Astrocyte of the hippocampus (primary cell): ENCODE measurements around the gene SPPL2B.

Source experiments
- DNase-seq: peaks from one replicate; pipeline ENCODE4 v3.0.0; 2011; ENCODE audit warnings: low read depth, low spot score

The SPPL2B gene

DNA sequence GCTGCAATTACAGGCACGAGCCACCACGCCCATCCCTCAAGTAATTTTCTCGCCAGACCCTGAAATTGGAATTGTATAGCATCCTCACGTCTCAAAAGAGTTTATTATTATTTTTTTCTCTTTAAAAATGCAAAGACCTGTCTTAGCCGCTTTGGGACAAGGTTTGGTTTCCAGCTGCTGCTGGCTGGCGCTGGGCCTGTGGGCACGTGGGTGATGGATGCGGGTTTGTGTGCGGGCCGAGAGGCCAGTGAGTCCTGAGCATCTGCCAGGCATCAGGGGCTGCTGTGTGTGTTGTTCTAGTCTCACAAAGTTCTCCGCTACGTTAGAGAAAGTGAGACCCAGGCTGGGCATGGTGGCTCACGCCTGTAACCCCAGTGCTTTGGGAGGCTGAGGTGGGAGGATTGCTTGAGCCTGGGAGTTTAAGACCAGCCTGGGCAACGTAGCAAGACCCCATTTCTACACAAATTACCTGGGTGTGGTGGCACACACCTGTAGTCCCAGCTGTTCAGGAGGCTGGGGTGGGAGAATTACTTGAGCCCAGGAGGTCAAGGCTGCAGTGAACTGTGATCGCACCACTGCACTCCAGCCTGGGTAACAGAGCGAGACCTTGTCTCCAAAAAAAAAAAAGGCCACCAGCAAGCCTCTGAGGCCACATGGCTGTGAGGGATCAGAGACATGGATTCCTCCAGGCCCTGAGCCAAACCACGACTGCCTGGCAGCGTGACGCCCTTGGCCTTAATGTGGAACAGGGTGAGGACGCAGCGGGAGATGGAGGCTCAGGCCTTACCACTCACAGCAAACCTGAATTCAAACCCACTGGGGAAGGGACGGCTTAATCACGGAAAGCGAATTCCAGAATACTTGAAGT lies 26.9 kb downstream of the SPPL2B start:
- peak; percentile 66 for DNase-seq

DNA sequence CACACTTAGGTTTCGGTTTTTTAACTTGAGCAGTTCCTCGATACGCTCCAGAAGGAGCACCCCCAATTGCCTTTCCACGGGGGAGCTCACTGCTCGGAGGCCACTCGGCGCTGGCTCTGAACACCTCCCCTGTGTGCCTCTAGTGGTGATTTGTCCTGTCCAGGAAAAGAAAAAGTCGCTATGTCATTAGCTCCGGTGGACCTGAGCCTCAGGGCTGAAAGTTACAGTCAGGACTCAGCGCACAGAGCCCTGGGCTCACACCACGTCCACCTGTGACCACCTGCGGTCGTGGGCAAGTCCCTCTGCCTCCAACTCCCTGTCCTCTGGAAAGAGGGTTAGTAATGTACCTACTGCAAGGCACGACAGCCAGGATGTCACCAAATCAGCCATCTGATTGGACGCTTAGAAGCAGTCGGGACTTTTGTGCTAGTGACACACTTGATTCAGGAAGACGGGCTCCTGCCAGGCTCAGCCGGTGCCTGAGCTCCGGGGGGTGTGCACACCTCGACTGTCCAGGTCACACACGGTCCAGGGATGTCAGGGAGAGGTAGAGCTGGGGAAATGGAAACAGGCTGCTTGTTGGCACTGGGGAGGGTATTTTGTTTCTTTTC lies 27.7 kb downstream of the SPPL2B start:
- DNase-seq: no peak

DNA sequence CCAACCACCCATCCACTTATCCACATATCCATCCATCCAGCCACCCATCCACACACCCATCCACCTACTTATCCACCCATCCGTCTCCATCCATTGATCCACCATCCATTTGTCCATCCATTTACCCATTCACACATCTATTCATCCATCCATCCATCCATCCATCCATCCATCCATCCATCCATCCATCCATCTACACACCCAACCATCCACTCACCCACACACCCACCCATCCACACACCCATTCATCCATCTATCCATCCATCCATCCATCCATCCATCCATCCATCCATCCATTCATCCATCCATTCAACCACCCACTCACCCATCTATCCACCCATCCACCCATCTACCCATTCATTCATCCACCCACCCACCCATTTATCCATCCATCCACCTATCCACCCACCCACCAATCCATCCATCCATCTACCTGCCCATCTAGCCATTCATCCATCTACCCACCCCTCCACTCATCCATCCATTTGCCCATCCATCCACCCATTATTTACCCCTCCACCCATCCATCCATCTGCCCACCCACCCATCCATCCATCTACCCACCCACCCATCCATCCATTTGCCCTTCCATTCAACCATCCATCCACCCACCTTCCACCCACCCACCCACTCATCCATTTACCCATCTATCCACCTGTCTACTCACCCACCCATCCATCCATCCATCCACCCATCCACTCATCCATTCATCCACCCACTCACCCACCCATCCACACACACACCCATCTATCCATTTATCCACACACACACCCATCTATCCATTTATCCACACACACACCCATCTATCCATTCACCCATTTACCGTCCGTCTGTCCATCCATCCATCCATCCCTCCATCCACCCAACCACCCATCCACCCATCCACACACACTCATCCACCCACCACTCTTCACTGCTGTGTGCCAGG lies 29.1 kb downstream of the SPPL2B start:
- DNase-seq: no peak

DNA sequence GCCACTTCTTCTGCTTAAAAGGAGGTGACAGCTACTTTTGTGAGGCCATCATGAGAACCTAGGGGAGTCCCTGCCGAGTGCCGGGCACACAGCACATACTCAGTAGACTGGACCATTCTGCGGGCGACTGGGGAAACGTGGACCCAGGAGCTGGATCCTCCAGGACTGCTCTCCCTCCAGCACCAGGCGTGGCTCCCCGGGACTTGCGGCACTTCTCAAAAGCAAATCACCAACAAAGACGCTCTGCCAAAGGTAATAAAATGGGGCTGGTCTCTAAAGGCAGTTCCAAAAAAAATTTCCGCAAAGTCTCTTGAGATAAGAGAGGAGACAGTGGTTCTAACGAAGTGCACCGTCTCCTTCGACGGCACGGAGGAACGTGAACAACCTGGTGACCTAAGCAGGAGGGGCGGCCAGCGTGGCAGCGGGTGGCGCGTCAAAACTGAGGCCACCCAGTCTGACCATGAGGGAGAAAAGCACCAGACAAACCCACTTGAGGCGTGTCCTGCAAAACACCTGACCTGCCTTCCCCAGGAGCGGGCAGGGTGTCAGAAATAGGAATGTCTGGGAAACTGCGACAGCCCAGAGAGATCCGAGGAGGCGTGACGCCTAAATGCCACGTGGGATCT lies 30.2 kb downstream of the SPPL2B start:
- DNase-seq: no peak

- DNase-seq: no peak
Observed at GRCh38 chr19:2359992-2360685, 31.7 kb downstream of the SPPL2B start, which contains the start of gene TMPRSS9. Gene TMPRSS9 (plus strand): TSS chr19:2360265. CDS start chr19:2389786, 29,521 bp downstream.

DNA sequence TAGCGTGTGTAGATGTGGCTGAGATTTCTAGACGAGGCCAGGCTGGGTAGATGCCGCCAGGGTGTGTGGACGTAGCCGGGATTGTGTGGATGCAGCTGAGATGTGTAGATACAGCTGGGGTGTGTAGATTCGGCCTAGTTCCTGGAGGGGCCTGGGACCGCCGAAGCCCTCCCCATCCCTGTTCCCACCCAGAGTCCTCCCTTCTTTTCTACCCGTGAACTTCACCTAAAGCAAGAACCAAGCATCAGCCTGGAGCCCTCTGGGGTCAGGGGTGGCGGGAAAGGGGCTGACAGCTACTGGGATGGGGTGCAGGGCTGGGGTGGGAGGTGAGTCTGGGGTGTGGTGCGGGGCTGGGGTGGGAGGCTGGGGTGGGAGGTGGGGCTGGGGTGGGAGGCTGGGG lies 32.3 kb downstream of the SPPL2B start:
- DNase-seq: no peak

GRCh38 chr19:2361246-2362045 lies 33.0 kb downstream of the SPPL2B start:
- DNase-seq: no peak

DNA sequence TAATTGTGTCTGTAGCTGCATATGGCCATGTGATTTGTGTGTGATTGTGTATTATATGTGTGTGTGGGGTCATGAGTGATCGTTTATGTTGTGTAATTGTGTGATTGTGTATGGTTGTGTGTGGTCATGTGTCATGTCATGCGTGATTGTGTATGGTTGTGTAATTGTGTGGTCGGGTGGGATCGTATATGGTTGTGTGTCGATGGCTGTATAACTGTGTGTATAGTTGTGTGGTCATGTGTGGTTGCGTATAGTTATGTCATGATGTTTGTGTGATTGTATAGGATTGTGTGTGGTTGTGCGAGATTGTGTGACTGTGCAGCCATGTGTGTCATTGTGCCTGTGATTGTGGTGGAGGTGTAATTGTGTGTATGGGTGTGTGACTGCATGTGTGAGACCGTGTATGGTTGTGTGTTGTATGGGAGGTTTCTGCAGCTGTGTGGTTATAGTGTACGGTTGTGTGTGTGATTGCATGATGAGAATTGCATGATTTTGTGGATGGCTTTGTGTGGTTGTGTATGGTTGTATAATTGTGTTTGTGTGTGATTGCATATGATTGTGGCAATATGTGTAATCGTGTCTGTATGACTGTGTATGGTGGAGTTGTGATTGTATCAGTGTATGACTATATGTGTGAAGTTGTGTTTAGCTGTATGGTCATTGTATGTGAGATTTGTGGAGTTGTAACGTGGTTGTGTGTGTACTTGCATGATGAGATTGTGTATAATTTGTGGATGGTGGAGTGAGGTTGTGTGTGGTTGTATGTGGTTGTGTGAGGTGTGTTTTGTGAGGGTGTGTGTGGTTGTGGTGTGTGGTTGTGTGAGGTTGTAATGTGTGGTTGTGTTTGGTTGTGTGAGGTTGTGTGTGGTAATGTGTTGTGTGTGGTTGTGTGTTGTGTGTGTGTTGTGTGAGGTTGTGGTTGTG lies 33.8 kb downstream of the SPPL2B start:
- no peak for DNase-seq

GRCh38 chr19:2362970-2363300 lies 34.5 kb downstream of the SPPL2B start:
- DNase-seq: no peak

- DNase-seq: no peak
Observed at GRCh38 chr19:2363419-2363818, 34.9 kb downstream of the SPPL2B start.

DNA sequence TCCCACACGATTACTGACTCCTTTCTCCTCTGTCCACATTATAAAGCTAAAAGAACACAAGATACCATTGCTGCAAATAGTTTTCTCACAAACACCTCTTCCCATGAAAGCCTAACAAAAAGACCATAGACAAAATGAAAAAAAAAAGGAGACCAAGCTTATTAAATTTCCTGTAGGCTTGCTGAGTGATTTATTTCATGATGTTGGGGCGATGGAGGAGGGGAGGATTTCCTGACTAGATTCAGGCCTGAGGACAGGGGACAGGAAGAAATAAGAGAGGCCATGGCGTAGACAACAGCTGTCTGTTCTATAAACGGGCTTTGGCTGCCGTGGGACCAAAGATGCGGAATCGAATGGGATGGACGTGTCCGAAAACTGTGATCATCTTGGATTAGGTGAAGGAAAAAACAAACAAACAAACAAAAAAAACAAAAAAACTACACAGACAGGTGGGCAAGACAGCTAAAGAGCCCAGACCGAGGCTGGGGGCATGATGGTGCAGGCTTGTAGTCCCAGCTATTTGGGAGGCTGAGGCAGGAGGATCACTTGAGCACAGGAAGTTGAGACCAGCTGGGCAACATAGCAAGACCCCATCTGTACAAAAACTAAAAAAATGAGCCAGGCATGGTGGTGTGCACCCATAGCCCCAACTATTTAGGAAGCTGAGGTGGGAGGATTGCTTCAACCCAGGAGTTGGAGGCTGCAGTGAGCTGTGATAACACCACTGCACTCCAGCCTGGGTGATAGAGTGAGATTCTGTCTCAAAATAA lies 36.9 kb downstream of the SPPL2B start:
- DNase-seq: no peak

- no peak for DNase-seq
Observed at GRCh38 chr19:2371656-2372055, 43.2 kb downstream of the SPPL2B start.

GRCh38 chr19:2372076-2372612 lies 43.7 kb downstream of the SPPL2B start:
- DNase-seq: no peak

GRCh38 chr19:2374808-2375207 lies 46.3 kb downstream of the SPPL2B start:
- no peak for DNase-seq

DNA sequence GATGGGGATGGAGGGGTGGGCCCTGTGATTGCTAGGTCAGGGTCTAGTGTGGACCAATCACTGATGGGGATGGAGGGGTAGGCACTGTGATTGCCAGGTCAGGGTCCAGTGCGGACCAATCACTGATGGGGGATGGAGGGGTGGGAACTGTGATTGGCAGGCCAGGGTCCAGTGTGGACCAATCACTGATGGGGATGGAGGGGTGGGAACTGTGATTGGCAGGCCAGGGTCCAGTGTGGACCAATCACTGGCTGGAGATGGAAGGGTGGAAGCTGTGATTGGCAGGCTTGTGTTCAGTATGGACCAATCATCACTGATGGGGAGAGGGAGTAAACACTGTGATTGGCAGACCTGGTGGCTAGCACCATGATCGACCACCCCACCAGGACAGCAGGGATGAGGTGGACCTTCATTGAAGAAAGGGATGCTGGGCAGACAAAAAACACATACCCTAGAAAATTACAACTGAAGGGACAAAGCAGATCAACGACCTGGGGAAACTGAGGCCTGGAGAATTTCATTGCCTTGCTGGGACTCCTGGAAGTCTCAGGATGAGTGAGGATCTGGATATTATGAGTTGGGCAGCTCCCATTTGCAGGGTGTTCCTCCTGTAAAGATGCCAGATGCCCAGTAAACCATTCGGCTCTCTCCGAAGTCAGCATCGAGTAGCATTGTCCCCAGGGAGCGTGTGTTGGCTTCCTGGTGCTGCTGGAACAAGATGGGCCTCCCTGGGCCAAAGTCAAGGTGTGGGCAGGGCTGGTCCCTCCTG lies 47.1 kb downstream of the SPPL2B start:
- DNase-seq: no peak

DNA sequence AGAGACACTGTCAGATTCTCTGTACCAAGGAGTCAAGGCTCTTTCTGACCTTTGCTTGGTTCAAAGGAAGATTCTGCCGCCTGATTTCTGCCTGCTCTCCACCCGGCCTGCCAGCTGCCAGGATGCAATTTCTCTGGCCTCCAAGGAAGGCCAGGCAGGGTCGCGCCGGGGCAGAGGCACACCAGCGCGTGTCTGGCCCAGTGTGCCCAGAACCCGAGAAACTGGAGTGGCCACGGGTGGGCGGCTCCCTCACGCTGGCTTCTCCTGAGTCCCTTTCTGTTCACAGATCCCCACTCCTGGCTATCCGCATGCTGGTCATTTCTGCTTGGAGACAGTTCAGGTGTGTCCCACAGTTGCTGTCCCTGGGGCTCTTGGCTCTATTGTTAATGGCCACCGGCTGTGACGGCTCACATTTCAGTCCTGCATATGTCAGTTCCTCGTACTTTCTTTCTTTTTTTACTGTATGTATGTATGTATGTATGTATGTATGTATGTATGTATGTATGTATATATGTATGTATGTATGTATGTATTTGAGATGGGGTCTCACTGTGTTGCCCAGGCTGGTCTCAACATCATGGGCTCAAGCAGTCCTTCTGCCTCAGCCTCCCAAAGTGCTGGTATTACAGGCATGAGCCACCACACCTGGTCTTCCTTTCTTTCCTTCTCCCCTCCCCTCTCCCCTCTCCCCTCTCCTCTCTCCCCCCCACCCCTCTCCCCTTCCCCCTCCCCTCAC lies 48.5 kb downstream of the SPPL2B start:
- DNase-seq: no peak

DNA sequence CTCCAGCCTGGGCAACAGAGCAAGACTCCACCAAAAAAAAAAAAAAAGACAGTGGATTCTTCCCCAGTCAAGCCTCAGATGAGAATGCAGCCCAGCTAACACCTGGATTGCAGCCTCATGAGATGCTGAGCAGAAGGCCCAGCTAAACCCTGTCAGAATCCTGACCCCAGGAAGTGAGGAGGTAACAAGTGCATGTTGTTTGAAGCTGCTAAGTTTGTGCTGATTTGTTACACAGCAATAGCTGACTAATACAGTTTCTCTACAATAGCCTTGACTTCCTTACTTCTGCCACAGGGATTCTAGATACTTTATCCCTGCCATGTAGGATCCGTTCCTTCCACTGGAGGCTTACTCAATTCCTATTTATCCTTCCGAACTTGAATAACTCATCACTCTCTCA lies 52.1 kb downstream of the SPPL2B start:
- no peak for DNase-seq
